GM19395 (cell line): ENCODE measurements around the gene C12orf43.

ENCODE experiments used
- ATAC-seq: cut with Tn5 transposase; IDR thresholded peaks from one replicate; pipeline ENCODE4 v1.9.1; 2021; ENCODE audit warnings: mild to moderate bottlenecking, moderate library complexity; ENCODE audit not compliant: unreplicated experiment

The C12orf43 gene

GRCh38 chr12:121001060-121001459 is 15.2 kb downstream of the C12orf43 start:
- ATAC-seq: no peak

GRCh38 chr12:121000530-121000929 is 15.8 kb downstream of the C12orf43 start:
- no peak for ATAC-seq

GRCh38 chr12:120999191-121000120 is 16.8 kb downstream of the C12orf43 start:
- ATAC-seq: no peak

GRCh38 chr12:120998435-120998834 is 17.9 kb downstream of the C12orf43 start:
- ATAC-seq: no peak

- no peak for ATAC-seq
Measured at GRCh38 chr12:120997448-120997847, 18.8 kb downstream of the C12orf43 start.

- ATAC-seq: no peak
Measured at GRCh38 chr12:120996133-120996746, 20.0 kb downstream of the C12orf43 start.

- no peak for ATAC-seq
Measured at GRCh38 chr12:120994589-120995337, 21.5 kb downstream of the C12orf43 start.

GRCh38 chr12:120994059-120994458 is 22.2 kb downstream of the C12orf43 start:
- ATAC-seq: no peak

- no peak for ATAC-seq
Measured at GRCh38 chr12:120993496-120993895, 22.8 kb downstream of the C12orf43 start.

GRCh38 chr12:120992989-120993388 is 23.3 kb downstream of the C12orf43 start:
- ATAC-seq: no peak

- no peak for ATAC-seq
Measured at GRCh38 chr12:120991965-120992364, 24.3 kb downstream of the C12orf43 start.

GRCh38 chr12:120990487-120991055 is 25.7 kb downstream of the C12orf43 start:
- no peak for ATAC-seq

GRCh38 chr12:120989687-120990086 is 26.6 kb downstream of the C12orf43 start:
- no peak for ATAC-seq

- no peak for ATAC-seq
Measured at GRCh38 chr12:120988658-120989057, 27.6 kb downstream of the C12orf43 start.

GRCh38 chr12:120988234-120988633 is 28.1 kb downstream of the C12orf43 start:
- ATAC-seq: no peak

GRCh38 chr12:120984351-120984898 is 31.9 kb downstream of the C12orf43 start:
- no peak for ATAC-seq

GRCh38 chr12:120983759-120984158 is 32.5 kb downstream of the C12orf43 start:
- no peak for ATAC-seq

GRCh38 chr12:120982659-120983058 is 33.6 kb downstream of the C12orf43 start:
- no peak for ATAC-seq

GRCh38 chr12:120981407-120981941 is 34.8 kb downstream of the C12orf43 start:
- ATAC-seq: no peak

- no peak for ATAC-seq
Measured at GRCh38 chr12:120980800-120981368, 35.4 kb downstream of the C12orf43 start.
